ENCODE measurements around the gene STK32A.

STK32A gene

GRCh38 chr5:147391781-147392180, 157.0 kb downstream of the STK32A start:
- DNase-seq (ENCODE audit: low read depth in 2 of 2): no peak

- no peak for DNase-seq (ENCODE audit: low read depth in 2 of 2)
Observed at GRCh38 chr5:147393874-147394672, 159.2 kb downstream of the STK32A start.

GRCh38 chr5:147396070-147396823, 161.4 kb downstream of the STK32A start:
- no peak for DNase-seq (ENCODE audit: low read depth in 2 of 2)

- no peak for DNase-seq (ENCODE audit: low read depth in 2 of 2)
Observed at GRCh38 chr5:147397616-147398015, 162.8 kb downstream of the STK32A start.

GRCh38 chr5:147398860-147399259, 164.0 kb downstream of the STK32A start:
- no peak for DNase-seq (ENCODE audit: low read depth in 2 of 2)

- no peak for DNase-seq (ENCODE audit: low read depth in 2 of 2)
Observed at GRCh38 chr5:147400126-147400809, 165.4 kb downstream of the STK32A start.

GRCh38 chr5:147400881-147401280, 166.1 kb downstream of the STK32A start:
- DNase-seq (ENCODE audit: low read depth in 2 of 2): no peak

- no peak for DNase-seq (ENCODE audit: low read depth in 2 of 2)
Observed at GRCh38 chr5:147403651-147404640, 169.1 kb downstream of the STK32A start.

GRCh38 chr5:147404706-147405105, 169.9 kb downstream of the STK32A start:
- DNase-seq (ENCODE audit: low read depth in 2 of 2): no peak

- no peak for DNase-seq (ENCODE audit: low read depth in 2 of 2)
Observed at GRCh38 chr5:147406636-147407035, 171.8 kb downstream of the STK32A start.

- DNase-seq (ENCODE audit: low read depth in 2 of 2): no peak
Observed at GRCh38 chr5:147407094-147407681, 172.4 kb downstream of the STK32A start.

GRCh38 chr5:147408980-147409379, 174.2 kb downstream of the STK32A start:
- DNase-seq (ENCODE audit: low read depth in 2 of 2): no peak

- DNase-seq (ENCODE audit: low read depth in 2 of 2): no peak
Observed at GRCh38 chr5:147410496-147411358, 175.9 kb downstream of the STK32A start.

- DNase-seq (ENCODE audit: low read depth in 2 of 2): no peak
Observed at GRCh38 chr5:147411359-147412319, 176.8 kb downstream of the STK32A start.

- DNase-seq (ENCODE audit: low read depth in 2 of 2): no peak
Observed at GRCh38 chr5:147412561-147412960, 177.7 kb downstream of the STK32A start.

GRCh38 chr5:147413266-147413665, 178.4 kb downstream of the STK32A start:
- DNase-seq (ENCODE audit: low read depth in 2 of 2): no peak

GRCh38 chr5:147415651-147416050, 180.8 kb downstream of the STK32A start:
- DNase-seq (ENCODE audit: low read depth in 2 of 2): no peak

GRCh38 chr5:147417135-147417813, 182.4 kb downstream of the STK32A start:
- no peak for DNase-seq (ENCODE audit: low read depth in 2 of 2)

Measured in stimulated activated CD4-positive, alpha-beta T cell treated with anti-CD3 and anti-CD28 coated beads, Interleukin-1b, Interleukin-23, amount 100 ng/mL, for 4 hours (primary cell).